Stimulated activated CD4-positive, alpha-beta T cell treated with anti-CD3 and anti-CD28 coated beads, Interleukin-15, amount 100 ng/mL, for 48 hours (primary cell): ENCODE data around the gene SLAMF1.
A peak's percentile ranks its signal among the peaks of the same experiment; 100 is the strongest.
"Not testable (repeated sequence)": the region's sequence is repeated elsewhere in the genome, so short reads cannot be mapped to it uniquely, and the experiment has no call there.

Source experiments
- DNase-seq, 2 donors: peaks; one replicate each; pipeline ENCODE4 v3.0.0-alpha.2; 2020; ENCODE audit warnings: low read depth in 2 of 2

The SLAMF1 gene

DNA sequence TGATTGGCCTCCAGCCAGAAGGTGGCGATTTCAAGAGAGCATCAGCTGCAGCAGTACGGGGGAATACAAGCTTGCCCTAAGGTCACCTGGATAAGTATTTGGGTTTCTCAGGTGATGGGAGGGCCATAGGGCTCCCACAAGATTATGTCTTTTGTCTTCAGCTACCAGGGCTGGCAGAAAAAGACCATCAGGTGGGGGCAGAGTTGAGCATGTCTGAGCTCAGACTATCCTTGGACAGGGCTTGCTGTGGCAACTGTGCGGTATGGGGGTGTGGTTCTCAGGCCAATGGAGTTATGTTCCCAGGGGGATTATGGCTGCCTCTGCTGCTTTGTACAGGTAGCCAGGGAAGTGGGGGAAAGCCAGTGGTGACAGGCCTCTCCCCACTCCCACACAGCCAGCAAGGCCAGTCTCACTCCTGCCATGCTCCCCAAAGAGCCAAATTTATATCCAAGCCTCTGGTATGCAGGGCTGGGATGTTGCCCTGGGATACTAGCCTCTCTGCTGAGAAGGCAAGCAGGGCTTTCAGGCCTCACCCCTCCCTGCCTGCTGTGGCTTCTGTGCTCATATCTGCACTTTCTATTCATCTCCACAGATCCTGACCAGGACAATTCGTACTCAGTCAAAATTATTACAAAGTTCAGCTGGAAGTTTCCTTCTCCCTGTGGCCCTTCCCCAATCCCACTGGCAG lies 40.9 kb downstream of the SLAMF1 start:
- DNase-seq: no peak

DNA sequence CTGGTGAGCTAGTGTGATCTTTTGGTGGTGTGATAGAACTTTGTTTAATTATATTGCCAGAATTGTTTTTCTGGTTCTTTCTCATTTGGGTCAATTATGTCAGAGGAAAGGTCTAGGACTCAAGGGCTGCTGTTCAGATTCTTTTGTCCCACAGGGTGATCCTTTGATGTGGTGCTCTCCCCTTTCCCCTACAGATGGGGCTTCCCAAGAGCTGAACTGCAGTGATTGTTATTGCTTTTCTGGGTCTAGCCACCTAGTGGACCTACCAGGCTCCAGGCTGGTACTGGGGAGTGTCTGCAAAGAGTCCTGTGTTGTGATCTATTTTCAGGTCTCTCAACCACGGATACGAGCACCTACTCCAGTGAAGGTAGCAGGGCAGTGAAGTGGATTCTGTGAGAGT lies 41.6 kb downstream of the SLAMF1 start:
- no peak for DNase-seq

DNA sequence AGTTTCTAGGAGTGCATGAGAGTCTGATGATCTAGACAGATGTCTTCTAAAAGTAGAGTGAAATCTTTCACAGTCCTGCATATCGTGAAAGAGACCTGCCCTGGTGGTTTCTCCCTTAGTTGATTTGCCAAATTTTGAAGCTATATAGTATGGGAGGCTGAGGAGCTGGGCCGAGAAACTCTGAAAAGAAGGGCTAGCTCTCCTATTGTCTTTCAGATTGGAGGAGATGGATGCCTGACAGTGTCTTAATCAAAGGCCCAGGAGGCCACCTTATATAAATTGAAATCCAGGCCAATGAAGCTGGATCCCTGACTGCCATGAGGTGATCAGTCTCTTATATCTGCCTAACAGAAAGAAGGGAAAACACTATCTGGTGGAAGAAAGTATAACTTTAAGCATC lies 49.1 kb downstream of the SLAMF1 start:
- DNase-seq: no peak

DNA sequence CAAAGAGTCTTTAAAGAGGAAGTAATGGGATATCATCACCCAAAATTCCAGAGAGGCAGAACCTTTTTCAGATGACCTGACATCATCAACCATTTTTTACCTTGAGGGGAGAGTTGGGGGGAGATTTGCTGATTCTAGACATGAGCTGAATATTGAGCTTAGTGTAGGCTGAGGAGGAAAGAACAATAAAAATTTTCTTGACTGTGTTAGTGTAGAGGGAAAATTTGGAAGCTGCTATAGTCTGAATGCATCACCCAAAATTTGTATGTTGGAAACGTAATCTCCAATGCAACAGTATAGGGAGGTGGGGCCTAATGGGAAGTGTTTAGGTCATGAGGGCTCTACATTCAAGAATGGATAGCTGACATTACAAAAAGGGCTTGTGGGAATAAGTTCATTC lies 49.8 kb downstream of the SLAMF1 start:
- DNase-seq: no peak

DNA sequence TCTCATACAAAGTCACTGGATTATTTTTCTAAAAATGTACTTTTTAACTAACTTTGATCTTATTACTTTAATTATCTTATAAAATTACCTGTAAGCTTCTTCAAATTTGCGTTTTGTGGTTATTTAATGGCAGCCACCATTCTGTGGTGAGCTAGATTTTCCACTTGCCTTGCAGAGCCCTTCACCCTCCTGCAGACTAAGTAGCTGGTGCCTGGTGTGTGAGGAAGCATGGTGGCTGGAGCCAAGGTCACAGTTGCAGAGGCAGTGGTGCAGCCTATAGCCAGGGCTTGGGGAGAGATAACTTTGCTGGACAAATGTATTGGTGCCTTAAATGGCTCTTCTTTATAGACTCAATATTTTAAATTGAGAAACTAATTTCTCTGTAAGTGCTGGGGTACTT lies 56.4 kb downstream of the SLAMF1 start:
- DNase-seq: no peak

- no peak for DNase-seq
Measured at GRCh38 chr1:160588468-160588867, 58.4 kb downstream of the SLAMF1 start.

DNA sequence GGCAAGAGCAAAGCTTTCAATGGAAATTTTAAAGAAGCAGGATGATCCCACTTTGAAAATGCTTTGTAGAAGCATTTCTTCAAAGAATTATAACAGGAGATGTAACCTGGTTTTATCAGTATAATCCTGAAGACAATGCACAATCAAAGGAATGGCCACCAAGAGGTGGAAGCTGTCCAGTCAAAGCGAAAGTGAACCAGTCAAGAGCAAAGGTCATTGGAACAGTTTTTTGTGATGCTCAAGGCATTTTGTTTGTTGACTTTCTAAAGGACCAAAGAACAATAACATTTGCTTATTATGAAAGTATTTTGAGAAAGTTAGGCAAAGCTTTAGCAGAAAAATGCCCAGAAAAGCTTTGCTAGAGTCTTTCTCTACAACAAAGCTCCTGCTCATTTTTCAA lies 62.1 kb downstream of the SLAMF1 start:
- DNase-seq: no peak

GRCh38 chr1:160582976-160583375 lies 63.9 kb downstream of the SLAMF1 start:
- DNase-seq: not testable (repeated sequence)

GRCh38 chr1:160581961-160582360 lies 64.9 kb downstream of the SLAMF1 start:
- no peak for DNase-seq

- DNase-seq: no peak
Measured at GRCh38 chr1:160580221-160580812, 66.5 kb downstream of the SLAMF1 start.

DNA sequence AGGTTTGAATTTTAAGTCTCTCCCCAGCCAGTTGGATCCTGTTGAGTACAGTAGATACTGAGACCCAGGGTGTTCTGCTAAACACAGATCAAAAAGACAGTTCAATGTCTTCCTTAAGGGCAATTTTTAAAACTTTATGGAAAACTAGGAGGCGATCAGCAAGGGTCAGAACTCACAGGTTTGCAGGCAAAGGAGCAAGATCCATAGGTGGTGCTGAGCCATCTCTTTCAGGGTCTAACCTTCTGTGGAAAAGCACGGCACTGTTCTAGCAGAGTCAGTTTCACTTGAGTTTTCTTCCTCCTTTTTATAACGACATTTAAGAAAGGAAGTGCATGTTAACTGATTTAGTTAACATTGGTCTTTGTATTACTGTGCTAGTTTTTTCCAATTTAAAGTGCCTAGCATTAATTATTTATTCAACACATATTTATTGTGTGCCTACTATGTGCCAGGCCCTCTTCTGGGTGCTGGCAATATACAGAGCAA lies 67.6 kb downstream of the SLAMF1 start, which contains the start of gene CD84:
Gene CD84 (minus strand): TSS at position 281 of the 486 bp plus-strand sequence. CDS start 59 bp downstream, at position 222.
- DNase-seq: no peak

- DNase-seq: no peak
Measured at GRCh38 chr1:160578525-160579191, 68.2 kb downstream of the SLAMF1 start.

GRCh38 chr1:160578175-160578524 lies 68.7 kb downstream of the SLAMF1 start:
- no peak for DNase-seq

DNA sequence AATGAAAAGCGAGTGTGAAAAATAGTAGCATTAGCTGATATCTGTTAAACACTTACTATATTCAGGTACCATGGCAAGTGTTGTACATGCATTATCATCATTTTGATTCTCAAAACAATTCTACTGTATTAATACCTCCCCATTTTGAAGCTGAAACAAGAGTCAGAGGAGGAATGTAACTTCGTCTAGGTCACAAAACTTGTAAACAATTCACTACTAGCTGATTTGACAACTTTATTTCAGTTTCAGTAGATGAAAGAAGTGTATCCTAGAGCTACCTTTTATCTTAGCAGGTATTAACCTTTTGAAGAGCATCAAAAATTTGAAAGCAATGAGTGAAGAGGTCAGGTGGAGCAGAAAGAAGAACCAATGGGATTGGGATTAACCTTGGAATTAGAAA lies 69.2 kb downstream of the SLAMF1 start:
- DNase-seq: no peak

DNA sequence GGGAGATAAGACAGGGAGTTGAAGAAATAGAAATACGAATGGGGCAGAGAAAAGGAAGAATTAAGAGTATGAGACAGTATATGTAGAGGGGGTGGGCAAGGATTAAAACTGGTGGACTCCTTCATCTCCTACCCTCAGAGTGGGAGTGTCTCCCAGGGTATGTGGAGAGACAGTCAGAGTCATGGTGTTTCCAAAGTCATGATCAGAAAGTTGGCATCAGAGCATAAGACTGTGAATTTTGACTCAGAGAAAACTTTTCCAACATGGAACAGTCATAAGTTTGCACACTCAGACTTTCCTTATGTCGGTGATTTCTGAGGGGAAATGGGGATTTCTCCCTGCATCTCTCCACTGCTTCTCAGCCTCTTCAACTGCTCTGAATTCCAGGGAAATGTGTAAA lies 70.0 kb downstream of the SLAMF1 start:
- no peak for DNase-seq

DNA sequence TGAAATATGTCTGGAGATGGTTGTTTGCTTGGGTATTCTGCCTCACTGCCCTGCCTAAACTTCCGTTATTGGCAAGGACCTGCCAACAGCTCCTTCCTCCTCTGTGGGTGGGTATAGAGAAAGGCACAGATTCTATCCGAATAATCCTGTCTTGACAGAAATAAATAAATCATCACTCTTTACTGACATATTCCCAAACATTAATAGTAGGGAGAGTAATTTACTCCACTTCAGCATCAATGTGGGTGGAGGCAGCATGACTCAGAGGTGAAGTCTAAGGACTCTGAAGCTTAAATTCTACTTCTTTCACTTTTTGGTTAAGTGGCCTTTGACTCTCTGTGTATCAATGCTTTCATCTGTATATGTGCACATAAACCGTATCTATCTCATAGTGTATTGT lies 70.5 kb downstream of the SLAMF1 start:
- DNase-seq: peak in 1 of 2 donors; percentile 47

- no peak for DNase-seq
Measured at GRCh38 chr1:160575112-160575664, 71.7 kb downstream of the SLAMF1 start.

GRCh38 chr1:160570840-160571239 lies 76.0 kb downstream of the SLAMF1 start:
- DNase-seq: no peak

DNA sequence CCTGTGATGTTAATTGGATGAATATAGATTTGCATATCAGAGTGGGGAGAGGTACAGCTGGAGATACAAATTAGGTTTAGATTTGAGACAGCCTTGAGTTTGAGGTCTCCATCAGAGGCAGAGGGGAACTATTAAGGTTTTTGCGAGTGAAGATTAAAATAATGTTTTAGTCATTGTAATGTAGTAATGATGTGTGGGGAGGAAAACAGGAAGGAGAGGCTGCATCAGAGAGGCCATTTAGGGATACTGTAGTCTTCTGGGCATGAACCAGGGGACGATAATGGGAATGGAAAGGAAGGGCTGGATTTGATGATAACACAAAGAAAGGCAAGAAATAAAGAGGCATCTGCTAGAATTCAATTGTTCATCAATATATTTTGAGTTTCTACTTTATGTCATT lies 77.0 kb downstream of the SLAMF1 start:
- DNase-seq: no peak

DNA sequence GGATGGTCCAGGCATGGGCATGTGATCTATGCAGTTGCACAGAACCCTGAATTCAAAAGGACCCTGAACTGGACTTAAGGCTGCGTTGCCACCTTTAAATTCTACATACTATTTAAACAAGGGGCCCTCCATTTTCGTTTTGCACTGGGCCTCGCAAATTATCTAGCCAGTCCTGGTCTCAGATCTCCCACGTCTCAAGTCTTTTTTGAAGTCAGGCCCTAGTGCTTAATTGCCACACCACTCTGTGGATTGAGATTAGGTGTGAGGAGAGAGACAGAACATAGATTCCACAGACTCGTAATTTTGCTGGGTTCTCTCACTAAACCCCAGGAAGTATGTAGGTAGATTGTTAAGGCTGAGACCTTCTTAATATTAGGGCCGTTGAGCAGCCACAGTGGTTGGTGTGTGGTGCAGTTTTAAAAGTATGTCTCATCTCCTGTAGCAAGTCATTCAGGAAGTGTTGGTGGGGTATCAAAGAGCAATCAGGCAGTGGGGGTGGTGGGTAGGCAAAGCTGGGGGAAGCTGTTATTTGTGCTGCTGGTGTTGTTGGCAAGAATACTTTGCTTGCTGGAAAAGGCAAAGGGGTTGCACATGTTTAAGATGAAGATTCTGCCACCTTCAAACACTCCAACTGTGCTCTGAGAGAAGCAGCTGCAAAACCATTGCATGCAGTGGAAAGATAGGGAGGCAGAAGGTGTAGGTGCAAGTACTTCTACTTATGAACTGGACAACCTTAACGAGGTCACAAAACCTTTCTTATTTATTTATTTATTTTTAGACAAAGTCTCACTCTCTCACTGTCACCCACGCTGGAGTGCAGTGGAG lies 78.8 kb downstream of the SLAMF1 start:
- peak; percentile 55 to 59 for DNase-seq

GRCh38 chr1:160567341-160567740 lies 79.5 kb downstream of the SLAMF1 start:
- DNase-seq: no peak

DNA sequence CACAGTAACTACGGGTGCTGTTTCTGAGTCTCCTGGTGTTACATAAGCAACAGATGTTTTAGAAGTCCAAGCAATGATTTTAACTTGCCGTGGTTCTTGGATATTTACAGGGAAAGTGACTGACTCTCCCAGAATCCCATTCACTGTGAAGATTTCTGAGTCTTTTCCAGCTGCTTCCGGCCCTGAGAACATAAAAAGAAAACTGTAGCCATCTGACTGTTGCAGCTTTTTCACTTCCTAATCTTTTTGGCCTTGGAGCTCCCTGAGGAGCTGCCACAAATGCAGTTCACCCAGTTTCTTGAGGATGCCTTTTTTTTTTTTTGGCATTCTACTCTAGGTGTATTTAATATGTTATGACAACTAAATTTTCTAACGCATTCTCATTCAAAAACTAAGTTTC lies 81.3 kb downstream of the SLAMF1 start:
- no peak for DNase-seq
